ENCODE data around the gene CYP17A1. TPM values are rescaled to one million over a fixed set of nuclear protein-coding genes. Genes with fewer than 3 reads are reported as not detected.

CYP17A1 gene
- total RNA-seq, 4 donors from 2014 or later = not detected

- DNase-seq (ENCODE audit: low spot score) = no peak
- no peak for TF ChIP-seq CTCF (IDR thresholded peaks at IDR 0.05)
Observed at GRCh38 chr10:102795453-102796406, 41.5 kb downstream of the CYP17A1 start.

GRCh38 chr10:102791754-102792395, 45.3 kb downstream of the CYP17A1 start:
- no peak for TF ChIP-seq CTCF (IDR thresholded peaks at IDR 0.05)
- DNase-seq (ENCODE audit: low spot score) = no peak

More at GRCh38 chr10:102795453-102796406, 41.5 kb downstream of the CYP17A1 start:
- no peak for ATAC-seq (ENCODE audit: low FRiP score)

GRCh38 chr10:102785818-102786217, 51.4 kb downstream of the CYP17A1 start:
- no peak for ATAC-seq (ENCODE audit: low FRiP score)
- DNase-seq (ENCODE audit: low spot score) = no peak
- TF ChIP-seq CTCF (IDR thresholded peaks at IDR 0.05) = no peak

More at GRCh38 chr10:102791754-102792395, 45.3 kb downstream of the CYP17A1 start:
- ATAC-seq (ENCODE audit: low FRiP score) = no peak

- DNase-seq (ENCODE audit: low spot score) = no peak
- ATAC-seq (ENCODE audit: low FRiP score) = peak; percentile 13
- TF ChIP-seq CTCF (IDR thresholded peaks at IDR 0.05) = no peak
Observed at GRCh38 chr10:102783568-102783967, 53.6 kb downstream of the CYP17A1 start.

- ATAC-seq (ENCODE audit: low FRiP score) (peak; percentile 63), DNase-seq (ENCODE audit: low spot score) (no peak)
- TF ChIP-seq CTCF (IDR thresholded peaks at IDR 0.05) = no peak
Observed at GRCh38 chr10:102782673-102783551, 54.3 kb downstream of the CYP17A1 start.

- ATAC-seq (ENCODE audit: low FRiP score) = no peak
- no peak for DNase-seq (ENCODE audit: low spot score)
- no peak for TF ChIP-seq CTCF (IDR thresholded peaks at IDR 0.05)
Observed at GRCh38 chr10:102781921-102782557, 55.2 kb downstream of the CYP17A1 start.

All from omental fat pad (tissue), 4 donors.